GM21381 (cell line): ENCODE data around the gene TOX2.

Experiments used
- ATAC-seq: cut with Tn5 transposase; IDR thresholded peaks from one replicate; pipeline ENCODE4 v1.9.1; 2021; ENCODE audit warnings: mild to moderate bottlenecking, moderate library complexity; ENCODE audit not compliant: unreplicated experiment

The TOX2 gene

GRCh38 chr20:44073011-44073674 lies 158.5 kb downstream of the TOX2 start:
- no peak for ATAC-seq

- ATAC-seq, result no peak
These were observed 159.0 kb downstream of the TOX2 start for GRCh38 chr20:44073675-44074071.

- no peak for ATAC-seq
These were observed 159.8 kb downstream of the TOX2 start for GRCh38 chr20:44074252-44075151.

- ATAC-seq, result no peak
These were observed 160.7 kb downstream of the TOX2 start for GRCh38 chr20:44075191-44075949.

GRCh38 chr20:44075950-44076232 lies 161.2 kb downstream of the TOX2 start:
- no peak for ATAC-seq

GRCh38 chr20:44079291-44079690 lies 164.6 kb downstream of the TOX2 start:
- ATAC-seq, result no peak

- ATAC-seq, result no peak
These were observed 165.4 kb downstream of the TOX2 start for GRCh38 chr20:44080064-44080463.

- no peak for ATAC-seq
These were observed 166.1 kb downstream of the TOX2 start for GRCh38 chr20:44080646-44081267.

GRCh38 chr20:44081476-44081875 lies 166.8 kb downstream of the TOX2 start:
- ATAC-seq, result no peak

GRCh38 chr20:44081888-44082287 lies 167.2 kb downstream of the TOX2 start:
- no peak for ATAC-seq

GRCh38 chr20:44083220-44083933 lies 168.7 kb downstream of the TOX2 start:
- no peak for ATAC-seq

GRCh38 chr20:44084439-44084838 lies 169.8 kb downstream of the TOX2 start:
- ATAC-seq, result no peak

- no peak for ATAC-seq
These were observed 170.2 kb downstream of the TOX2 start for GRCh38 chr20:44084891-44085290.

- no peak for ATAC-seq
These were observed 171.2 kb downstream of the TOX2 start for GRCh38 chr20:44085616-44086434.

GRCh38 chr20:44087051-44087856 lies 172.6 kb downstream of the TOX2 start:
- ATAC-seq, result no peak

GRCh38 chr20:44087857-44088120 lies 173.1 kb downstream of the TOX2 start:
- ATAC-seq, result no peak

GRCh38 chr20:44089987-44090674 lies 175.5 kb downstream of the TOX2 start:
- no peak for ATAC-seq

GRCh38 chr20:44091026-44091425 lies 176.4 kb downstream of the TOX2 start:
- ATAC-seq, result no peak
